Measurements from ENCODE around the gene SOX1. TPM values are rescaled to one million over a fixed set of nuclear protein-coding genes. Genes with fewer than 3 reads are reported as not detected.

The SOX1 gene
- total RNA-seq, 3 donors from 2014 or later (not counting 1 experiment from before 2014, with no cell fraction given) = not detected

DNA sequence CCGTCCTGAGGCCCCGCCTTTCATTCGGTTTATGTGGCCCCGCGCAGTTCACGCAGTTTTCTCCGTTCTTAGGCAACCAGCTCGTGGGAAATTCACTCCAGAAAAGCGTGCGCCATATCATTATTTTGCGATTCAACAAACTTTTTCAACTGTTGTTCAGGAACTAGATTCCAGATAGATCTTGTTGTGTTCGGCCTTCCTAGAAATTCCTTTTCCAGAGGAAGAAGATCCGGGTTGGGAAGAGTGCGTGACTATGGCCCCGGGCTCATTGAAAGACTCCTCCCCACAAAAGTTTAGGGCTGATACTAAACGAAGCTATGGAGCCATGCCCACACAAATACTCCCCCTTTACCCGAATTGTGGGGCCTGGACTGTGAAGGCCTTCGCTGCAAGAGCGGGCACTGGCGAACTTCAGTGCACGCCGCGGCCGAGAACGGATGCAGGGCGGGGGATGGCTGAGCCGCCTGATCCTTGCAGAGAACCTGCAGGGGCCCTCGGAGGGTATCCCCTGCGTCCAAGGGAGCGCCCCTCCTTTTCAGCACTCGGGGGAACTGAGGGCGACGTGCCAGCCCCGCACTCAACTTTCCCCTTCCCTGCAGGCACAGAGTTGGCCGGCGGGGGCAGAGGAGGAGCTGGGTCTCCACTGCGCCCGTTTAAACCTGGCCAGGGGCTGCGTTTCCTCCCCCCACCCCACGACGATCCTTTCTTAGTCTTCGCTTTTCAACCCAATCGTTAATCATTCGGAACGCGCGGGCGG lies 904 bp upstream of the SOX1 start:
- Mint-ChIP-seq H3K9me3 (peaks cover 3 to 6% of the 10 kb centered on the region in 2 donors), H3K4me1 (peaks cover 5 to 6% of the 10 kb centered on the region in 2 donors), H3K27me3 (ENCODE audit: low read depth in 2 of 2) (peaks cover 46 to 56% of the 10 kb centered on the region in 2 donors), H3K27ac (no peak overlapping the region), H3K4me3 (peak overlapping the region; percentile 73), H3K36me3 (peaks cover 24% of the 10 kb centered on the region)
- Histone ChIP-seq H3K27ac (ENCODE audit: low read length) (no peak overlapping the region), H3K27me3 (ENCODE audit: control insufficient read depth, insufficient read depth, low read length) (peaks cover 52% of the 10 kb centered on the region), H3K36me3 (ENCODE audit: control insufficient read depth, insufficient read depth, low read length) (no peaks in the 10 kb centered on the region), H3K4me3 (ENCODE audit: low read length) (peak overlapping the region; percentile 19), H3K4me1 (ENCODE audit: control insufficient read depth, insufficient read depth, low read length) (peaks cover 16% of the 10 kb centered on the region), H3K9me3 (ENCODE audit: control insufficient read depth, insufficient read depth, low read length) (peaks cover 11% of the 10 kb centered on the region)
- ATAC-seq (peak in 2 of 3 donors; percentile 11 to 18), DNase-seq (no peak)
- 5% methylated on average over 48 of the region's 48 CpGs for WGBS (ENCODE audit: insufficient coverage)
- intact Hi-C loops (cut with micrococcal nuclease) = no loop called here
- TF ChIP-seq, protein P1, sequence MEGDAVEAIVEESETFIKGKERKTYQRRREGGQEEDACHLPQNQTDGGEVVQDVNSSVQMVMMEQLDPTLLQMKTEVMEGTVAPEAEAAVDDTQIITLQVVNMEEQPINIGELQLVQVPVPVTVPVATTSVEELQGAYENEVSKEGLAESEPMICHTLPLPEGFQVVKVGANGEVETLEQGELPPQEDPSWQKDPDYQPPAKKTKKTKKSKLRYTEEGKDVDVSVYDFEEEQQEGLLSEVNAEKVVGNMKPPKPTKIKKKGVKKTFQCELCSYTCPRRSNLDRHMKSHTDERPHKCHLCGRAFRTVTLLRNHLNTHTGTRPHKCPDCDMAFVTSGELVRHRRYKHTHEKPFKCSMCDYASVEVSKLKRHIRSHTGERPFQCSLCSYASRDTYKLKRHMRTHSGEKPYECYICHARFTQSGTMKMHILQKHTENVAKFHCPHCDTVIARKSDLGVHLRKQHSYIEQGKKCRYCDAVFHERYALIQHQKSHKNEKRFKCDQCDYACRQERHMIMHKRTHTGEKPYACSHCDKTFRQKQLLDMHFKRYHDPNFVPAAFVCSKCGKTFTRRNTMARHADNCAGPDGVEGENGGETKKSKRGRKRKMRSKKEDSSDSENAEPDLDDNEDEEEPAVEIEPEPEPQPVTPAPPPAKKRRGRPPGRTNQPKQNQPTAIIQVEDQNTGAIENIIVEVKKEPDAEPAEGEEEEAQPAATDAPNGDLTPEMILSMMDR (IDR thresholded peaks at IDR 0.05) = no peak

- peaks cover 24% of the 10 kb centered on the region for H3K36me3 Mint-ChIP-seq
- TF ChIP-seq, protein P1 (IDR thresholded peaks at IDR 0.05) = no peak
- Histone ChIP-seq H3K27me3 (ENCODE audit: control insufficient read depth, insufficient read depth, low read length) (peaks cover 58% of the 10 kb centered on the region), H3K4me1 (ENCODE audit: control insufficient read depth, insufficient read depth, low read length) (peaks cover 16% of the 10 kb centered on the region), H3K27ac (ENCODE audit: low read length) (no peak overlapping the region), H3K9me3 (ENCODE audit: control insufficient read depth, insufficient read depth, low read length) (peaks cover 13% of the 10 kb centered on the region), H3K36me3 (ENCODE audit: control insufficient read depth, insufficient read depth, low read length) (no peaks in the 10 kb centered on the region), H3K4me3 (ENCODE audit: low read length) (no peak overlapping the region)
- DNase-seq (peak; percentile 38 to 70), ATAC-seq (peak; percentile 85 to 92 (median 91))
- 3% methylated on average over 56 of the region's 56 CpGs for WGBS (ENCODE audit: insufficient coverage)
- peaks cover 3 to 6% of the 10 kb centered on the region in 2 donors for H3K9me3 Mint-ChIP-seq
- H3K27me3 Mint-ChIP-seq (ENCODE audit: low read depth in 2 of 2) = peaks cover 46 to 59% of the 10 kb centered on the region in 2 donors
- H3K4me3 Mint-ChIP-seq = peak overlapping the region; percentile 73
- H3K4me1 Mint-ChIP-seq = peaks cover 5 to 6% of the 10 kb centered on the region in 2 donors
- intact Hi-C loops (cut with micrococcal nuclease) = no loop called here
- no peak overlapping the region for H3K27ac Mint-ChIP-seq
Measured at GRCh38 chr13:112066624-112067004, 335 bp upstream of the SOX1 start.

- H3K27me3 Mint-ChIP-seq (ENCODE audit: low read depth in 2 of 2) = peaks cover 41 to 48% of the 10 kb centered on the region in 2 donors
- Histone ChIP-seq H3K4me1 (ENCODE audit: control insufficient read depth, insufficient read depth, low read length) (peaks cover 16% of the 10 kb centered on the region), H3K36me3 (ENCODE audit: control insufficient read depth, insufficient read depth, low read length) (no peaks in the 10 kb centered on the region), H3K27me3 (ENCODE audit: control insufficient read depth, insufficient read depth, low read length) (peaks cover 51% of the 10 kb centered on the region), H3K9me3 (ENCODE audit: control insufficient read depth, insufficient read depth, low read length) (peaks cover 16% of the 10 kb centered on the region), H3K27ac (ENCODE audit: low read length) (no peak overlapping the region), H3K4me3 (ENCODE audit: low read length) (no peak overlapping the region)
- H3K27ac Mint-ChIP-seq = no peak overlapping the region
- no peak for ATAC-seq
- intact Hi-C loops (cut with micrococcal nuclease) = no loop called here
- H3K4me1 Mint-ChIP-seq = peaks cover 4% of the 10 kb centered on the region in 2 donors
- no peak for DNase-seq
- peaks cover 2 to 4% of the 10 kb centered on the region in 2 donors for H3K9me3 Mint-ChIP-seq
- H3K36me3 Mint-ChIP-seq = peaks cover 18% of the 10 kb centered on the region
- WGBS (ENCODE audit: insufficient coverage) = 9% methylated on average over 103 of the region's 103 CpGs
- TF ChIP-seq, protein P1 (IDR thresholded peaks at IDR 0.05) = no peak
- H3K4me3 Mint-ChIP-seq = no peak overlapping the region
Measured at GRCh38 chr13:112067871-112068539, 1.1 kb downstream of the SOX1 start.
